HFF-Myc (cell line): ENCODE measurements around the gene STOML1.

Source experiments
- DNase-seq: peaks from one replicate; pipeline ENCODE4 v3.0.0-alpha.2; 2011; ENCODE audit warnings: low read depth; ENCODE audit errors: extremely low read depth
- H3K4me3 ChIP-seq: replicated peaks from 2 replicates; pipeline ENCODE4 v1.5.1; 2011; ENCODE audit warnings: low read depth, mild to moderate bottlenecking, control low read depth, low read length
- CTCF ChIP-seq: IDR thresholded peaks from 2 replicates; pipeline ENCODE4 v1.5.1; 2012; ENCODE audit warnings: mild to moderate bottlenecking, low read depth, low read length, control low read depth; ENCODE audit errors: missing control alignments

Gene STOML1

DNA sequence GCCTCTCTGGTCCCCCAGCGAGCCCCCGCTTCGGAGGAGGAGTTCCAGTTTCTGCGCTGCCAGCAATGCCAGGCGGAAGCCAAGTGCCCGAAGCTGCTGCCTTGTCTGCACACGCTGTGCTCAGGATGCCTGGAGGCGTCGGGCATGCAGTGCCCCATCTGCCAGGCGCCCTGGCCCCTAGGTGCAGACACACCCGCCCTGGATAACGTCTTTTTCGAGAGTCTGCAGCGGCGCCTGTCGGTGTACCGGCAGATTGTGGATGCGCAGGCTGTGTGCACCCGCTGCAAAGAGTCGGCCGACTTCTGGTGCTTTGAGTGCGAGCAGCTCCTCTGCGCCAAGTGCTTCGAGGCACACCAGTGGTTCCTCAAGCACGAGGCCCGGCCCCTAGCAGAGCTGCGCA lies 5.9 kb upstream of the STOML1 start:
- no peak for TF ChIP-seq CTCF
- H3K4me3 ChIP-seq, result no peak overlapping the region
- DNase-seq, result no peak

GRCh38 chr15:73996939-73997338 lies 4.8 kb upstream of the STOML1 start:
- H3K4me3 ChIP-seq, result peak overlapping the region; percentile 83
- TF ChIP-seq CTCF, result no peak
- no peak for DNase-seq

DNA sequence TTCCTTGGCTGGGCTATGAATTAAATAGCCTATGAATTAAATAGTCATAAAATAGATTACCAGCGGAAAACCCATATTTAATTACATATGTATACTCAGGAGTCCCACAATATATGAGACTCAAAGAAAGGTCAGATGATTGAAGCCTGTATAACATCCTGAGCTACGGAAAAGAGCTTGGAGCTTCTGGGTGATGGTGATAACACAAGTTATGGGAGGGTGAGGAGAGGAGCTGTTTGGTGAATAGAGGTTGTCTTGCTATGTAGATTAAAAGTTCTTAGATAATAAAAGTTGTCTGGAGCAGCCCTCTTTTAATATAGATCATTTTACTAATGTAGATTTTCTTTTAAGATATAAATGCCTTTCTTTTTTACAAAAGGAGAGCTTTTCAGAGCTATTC lies 4.2 kb upstream of the STOML1 start:
- peak overlapping the region; percentile 83 for H3K4me3 ChIP-seq
- TF ChIP-seq CTCF, result no peak
- no peak for DNase-seq

- TF ChIP-seq CTCF, result no peak
- DNase-seq, result no peak
- H3K4me3 ChIP-seq, result peak overlapping the region; percentile 83
Measured at GRCh38 chr15:73994912-73995622, 3.0 kb upstream of the STOML1 start.

GRCh38 chr15:73994413-73994883 lies 2.4 kb upstream of the STOML1 start, which contains the start of gene PML:
TSS of gene PML (plus strand) at chr15:73994716. CDS start at chr15:73994813, 97 bp downstream.
- no peak for TF ChIP-seq CTCF
- peak; percentile 80 for DNase-seq
- H3K4me3 ChIP-seq, result peak within 1 kb of the TSS; percentile 83

GRCh38 chr15:73993211-73993994 lies 1.3 kb upstream of the STOML1 start:
- no peak for TF ChIP-seq CTCF
- H3K4me3 ChIP-seq, result peak overlapping the region; percentile 83
- DNase-seq, result no peak

GRCh38 chr15:73992594-73992898 lies 451 bp upstream of the STOML1 start:
- DNase-seq, result no peak
- TF ChIP-seq CTCF, result no peak
- peak overlapping the region; percentile 68; the same call in 1 of the 2 replicates for H3K4me3 ChIP-seq
